ENCODE measurements around the gene IGF2R.

Gene IGF2R

DNA sequence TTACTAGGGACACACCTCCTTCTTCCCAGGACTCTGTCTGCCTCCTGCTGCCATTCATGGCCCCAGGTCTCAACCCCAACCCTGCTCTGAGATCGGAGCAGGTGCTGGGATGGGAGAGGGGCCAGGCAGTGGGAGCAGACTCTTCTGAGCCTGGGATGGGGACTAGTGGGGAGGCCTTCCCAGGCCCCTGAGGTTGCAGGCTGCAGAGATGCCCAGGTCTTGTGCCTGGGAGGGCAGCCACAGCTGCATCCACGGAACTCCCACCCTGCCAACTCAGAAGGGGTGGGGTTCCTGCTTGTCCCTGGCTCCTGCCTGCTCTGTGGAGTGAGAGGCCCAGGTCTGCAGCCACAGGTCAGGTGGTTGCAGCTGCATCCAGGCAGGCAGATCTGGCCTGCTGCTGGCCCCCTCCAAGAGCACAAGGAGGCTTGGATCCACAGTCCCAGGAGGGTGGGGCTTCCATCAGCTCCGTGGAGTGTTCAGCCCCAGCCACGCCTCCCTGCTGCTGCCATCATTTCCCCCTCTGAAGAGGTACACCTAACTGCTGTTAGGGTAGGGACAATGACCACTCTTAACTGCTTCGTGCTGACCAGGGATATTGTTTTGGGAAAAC lies 149.8 kb downstream of the IGF2R start:
- no peak overlapping the region for H3K4me3 ChIP-seq (ENCODE audit: low read depth, low read length)
- in situ Hi-C loops (cut with HindIII; ENCODE audit: low sequenced_read_pairs), result no loop called here
- no peak for DNase-seq (ENCODE audit: low read depth, low spot score)
- no peak for TF ChIP-seq CTCF (IDR thresholded peaks at IDR 0.05; ENCODE audit: low read depth, low read length)

GRCh38 chr6:160120087-160120486 lies 151.2 kb downstream of the IGF2R start:
- DNase-seq (ENCODE audit: low read depth, low spot score), result no peak
- in situ Hi-C loops (cut with HindIII; ENCODE audit: low sequenced_read_pairs), result no loop called here

GRCh38 chr6:160121558-160121957 lies 152.7 kb downstream of the IGF2R start, which contains the start of gene SLC22A1:
Gene SLC22A1, plus strand, starts transcription at chr6:160121815. Its CDS starts 121 bp downstream, at chr6:160121936.
- no peak for TF ChIP-seq CTCF (IDR thresholded peaks at IDR 0.05; ENCODE audit: low read depth, low read length)
- no peak for DNase-seq (ENCODE audit: low read depth, low spot score)
- in situ Hi-C loops (cut with HindIII; ENCODE audit: low sequenced_read_pairs), result no loop called here
- no peak within 1 kb of the TSS for H3K4me3 ChIP-seq (ENCODE audit: low read depth, low read length)

More at GRCh38 chr6:160120087-160120486, 151.2 kb downstream of the IGF2R start:
- TF ChIP-seq CTCF (IDR thresholded peaks at IDR 0.05; ENCODE audit: low read depth, low read length), result no peak
- no peak overlapping the region for H3K4me3 ChIP-seq (ENCODE audit: low read depth, low read length)

- in situ Hi-C loops (cut with HindIII; ENCODE audit: low sequenced_read_pairs), result no loop called here
- no peak for TF ChIP-seq CTCF (IDR thresholded peaks at IDR 0.05; ENCODE audit: low read depth, low read length)
- H3K4me3 ChIP-seq (ENCODE audit: low read depth, low read length), result no peak overlapping the region
- DNase-seq (ENCODE audit: low read depth, low spot score), result no peak
These were observed 153.1 kb downstream of the IGF2R start for GRCh38 chr6:160121981-160122380.

- in situ Hi-C loops (cut with HindIII; ENCODE audit: low sequenced_read_pairs), result no loop called here
- no peak for TF ChIP-seq CTCF (IDR thresholded peaks at IDR 0.05; ENCODE audit: low read depth, low read length)
- H3K4me3 ChIP-seq (ENCODE audit: low read depth, low read length), result no peak overlapping the region
- no peak for DNase-seq (ENCODE audit: low read depth, low spot score)
These were observed 153.9 kb downstream of the IGF2R start for GRCh38 chr6:160122744-160123143.

DNA sequence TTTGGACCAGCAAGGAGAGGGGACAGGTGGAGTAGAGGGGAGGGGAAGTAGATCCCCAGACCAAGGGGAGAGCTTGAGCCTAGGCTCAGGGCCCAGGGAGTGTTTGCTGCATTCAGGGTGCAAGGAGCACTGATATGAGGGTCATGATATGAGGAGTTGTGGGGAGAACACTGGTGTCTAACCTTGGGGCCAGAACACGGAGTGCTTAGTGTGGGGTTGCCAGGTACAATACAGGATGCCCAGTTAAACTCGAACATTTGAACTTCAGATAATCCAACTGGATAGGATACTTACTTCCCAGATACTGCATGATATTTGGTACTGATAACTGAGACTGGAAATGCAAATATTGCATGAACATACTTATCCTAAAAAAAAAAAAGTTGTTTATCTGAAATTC lies 155.1 kb downstream of the IGF2R start:
- no peak for DNase-seq (ENCODE audit: low read depth, low spot score)
- in situ Hi-C loops (cut with HindIII; ENCODE audit: low sequenced_read_pairs), result no loop called here
- H3K4me3 ChIP-seq (ENCODE audit: low read depth, low read length), result no peak overlapping the region
- no peak for TF ChIP-seq CTCF (IDR thresholded peaks at IDR 0.05; ENCODE audit: low read depth, low read length)

All from astrocyte of the spinal cord (primary cell).